Mammary epithelial cell (primary cell): Measurements from ENCODE around the gene ECM2.

Experiments
- CTCF ChIP-seq, 2 donors: IDR thresholded peaks in 1 of 2; conservative IDR thresholded peaks in 1 of 2; 2 replicates each; pipeline ENCODE4 v1.5.1; 2011 to 2012; ENCODE audit warnings: inconsistent platforms in 2 of 2, low read length in 2 of 2, mild to moderate bottlenecking in 2 of 2, control low read depth in 1 of 2, low read depth in 1 of 2; ENCODE audit not compliant: insufficient read depth in 1 of 2; ENCODE audit errors: extremely low read depth in 1 of 2
- EZH2 ChIP-seq: IDR thresholded peaks from 2 replicates; pipeline ENCODE4 v1.6.1; 2012; ENCODE audit warnings: low read length, inconsistent platforms, borderline replicate concordance

GRCh38 chr9:92480986-92481633 is 54.7 kb downstream of the ECM2 start:
- no peak for TF ChIP-seq CTCF (conservative IDR thresholded peaks at IDR 0.05 in 1 of 2, IDR thresholded peaks at IDR 0.05 in 1 of 2; ENCODE audit: extremely low read depth in 1 of 2, insufficient read depth in 1 of 2, low read depth in 1 of 2, low read length in 2 of 2)
- TF ChIP-seq EZH2, result no peak
